ENCODE data around the gene ZKSCAN5. TPM values are rescaled to one million over a fixed set of nuclear protein-coding genes. Genes with fewer than 3 reads are reported as not detected.

ZKSCAN5 gene
- total and polyA plus RNA-seq, 8 donors, result 0.58 to 11.4 (median 3.5) TPM

DNA sequence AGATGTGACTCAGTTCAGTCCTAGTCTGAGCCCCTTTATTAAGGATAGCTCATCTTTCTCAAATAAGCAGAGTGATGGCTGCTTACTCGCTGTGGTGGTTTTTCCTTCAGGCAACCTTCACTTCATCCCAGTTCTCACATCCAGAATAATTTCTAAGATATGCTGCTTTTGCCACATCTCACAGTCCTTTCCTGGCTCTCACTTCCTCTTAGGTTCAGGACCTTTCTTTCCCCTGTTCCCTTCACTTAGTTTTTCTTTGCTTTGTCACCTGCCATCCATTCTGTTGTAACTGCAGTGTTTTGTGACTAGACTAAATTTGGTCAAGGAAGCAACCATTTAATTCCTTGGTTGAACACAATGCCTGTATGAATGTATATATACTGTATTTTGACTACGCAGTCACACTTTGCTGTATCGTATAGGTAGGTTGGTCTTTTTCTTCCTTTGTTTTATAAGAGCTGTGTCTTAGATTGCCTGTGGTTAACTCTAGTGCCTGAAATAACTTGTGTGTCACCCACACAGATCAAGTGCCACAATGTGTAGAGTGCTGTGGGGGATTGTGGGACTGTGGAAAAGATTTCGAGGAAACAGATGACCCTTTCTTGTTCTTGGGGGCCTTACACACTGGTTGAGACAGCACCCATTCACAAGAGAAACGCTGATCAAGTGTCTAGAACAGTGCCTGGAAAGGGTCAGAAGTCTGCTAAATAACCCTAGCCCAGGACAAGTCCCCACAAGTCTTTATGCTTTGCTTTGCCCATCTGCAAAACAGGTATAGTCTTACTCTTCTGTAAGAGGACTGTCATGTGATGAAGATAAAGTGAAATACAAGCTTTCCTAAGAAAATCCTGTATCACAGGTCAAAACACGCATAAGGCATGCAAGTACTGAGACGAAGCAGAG, 56.6 kb downstream of the ZKSCAN5 start:
- intact Hi-C loops (cut with DNase I; ENCODE audit: low total_unique reads), result no loop called here
- Histone ChIP-seq H3K27ac (peak overlapping the region in 2 of 5 donors; percentile 97 to 99), H3K9me3 (no peaks in the 10 kb centered on the region), H3K4me1 (peaks cover 18 to 63% (median 51%) of the 10 kb centered on the region in 4 donors), H3K27me3 (no peaks in the 10 kb centered on the region), H3K4me3 (peak overlapping the region in 1 of 4 donors; percentile 86), H3K36me3 (peaks cover 47 to 66% (median 63%) of the 10 kb centered on the region in 4 donors)
- DNase-seq, result no peak
- no peak for TF ChIP-seq POLR2AphosphoS5 (IDR thresholded peaks at IDR 0.05)
- WGBS, 5 donors, result 87 to 96% (median 92%) methylated on average over 7 of the region's 7 CpGs

DNA sequence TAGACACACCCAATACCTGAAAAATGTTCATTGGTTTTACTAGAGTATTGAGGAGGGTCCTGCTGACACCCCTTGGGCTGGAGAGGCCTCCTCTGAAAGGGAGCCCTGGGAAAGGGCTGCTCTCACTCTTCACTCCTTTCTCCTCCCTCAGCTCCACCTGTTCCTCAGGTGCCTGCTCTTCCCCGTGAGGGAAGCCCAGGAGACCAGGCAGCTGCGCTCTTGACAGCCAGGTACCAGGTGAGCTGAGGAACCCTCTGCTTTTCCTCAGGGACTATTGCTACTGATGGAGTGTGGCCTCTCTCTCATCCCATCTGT, 57.2 kb downstream of the ZKSCAN5 start:
- intact Hi-C loops (cut with DNase I; ENCODE audit: low total_unique reads), result no loop called here
- peak overlapping the region in 1 of 5 donors; percentile 99 for H3K27ac ChIP-seq
- H3K4me3 ChIP-seq, result no peak overlapping the region
- WGBS, 5 donors, result 90 to 100% (median 93%) methylated on average over 2 of the region's 2 CpGs
- TF ChIP-seq POLR2AphosphoS5 (IDR thresholded peaks at IDR 0.05) (no peak), EP300 (IDR thresholded peaks at IDR 0.05) (no peak), POLR2A (IDR thresholded peaks at IDR 0.05) (no peak)
- TF ChIP-seq, protein P1, sequence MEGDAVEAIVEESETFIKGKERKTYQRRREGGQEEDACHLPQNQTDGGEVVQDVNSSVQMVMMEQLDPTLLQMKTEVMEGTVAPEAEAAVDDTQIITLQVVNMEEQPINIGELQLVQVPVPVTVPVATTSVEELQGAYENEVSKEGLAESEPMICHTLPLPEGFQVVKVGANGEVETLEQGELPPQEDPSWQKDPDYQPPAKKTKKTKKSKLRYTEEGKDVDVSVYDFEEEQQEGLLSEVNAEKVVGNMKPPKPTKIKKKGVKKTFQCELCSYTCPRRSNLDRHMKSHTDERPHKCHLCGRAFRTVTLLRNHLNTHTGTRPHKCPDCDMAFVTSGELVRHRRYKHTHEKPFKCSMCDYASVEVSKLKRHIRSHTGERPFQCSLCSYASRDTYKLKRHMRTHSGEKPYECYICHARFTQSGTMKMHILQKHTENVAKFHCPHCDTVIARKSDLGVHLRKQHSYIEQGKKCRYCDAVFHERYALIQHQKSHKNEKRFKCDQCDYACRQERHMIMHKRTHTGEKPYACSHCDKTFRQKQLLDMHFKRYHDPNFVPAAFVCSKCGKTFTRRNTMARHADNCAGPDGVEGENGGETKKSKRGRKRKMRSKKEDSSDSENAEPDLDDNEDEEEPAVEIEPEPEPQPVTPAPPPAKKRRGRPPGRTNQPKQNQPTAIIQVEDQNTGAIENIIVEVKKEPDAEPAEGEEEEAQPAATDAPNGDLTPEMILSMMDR (IDR thresholded peaks at IDR 0.05), result no peak
- peaks cover 47 to 72% (median 65%) of the 10 kb centered on the region in 4 donors for H3K36me3 ChIP-seq
- DNase-seq, result no peak
- H3K27me3 ChIP-seq, result no peaks in the 10 kb centered on the region
- no peaks in the 10 kb centered on the region for H3K9me3 ChIP-seq
- peaks cover 18 to 61% (median 47%) of the 10 kb centered on the region in 4 donors for H3K4me1 ChIP-seq

DNA sequence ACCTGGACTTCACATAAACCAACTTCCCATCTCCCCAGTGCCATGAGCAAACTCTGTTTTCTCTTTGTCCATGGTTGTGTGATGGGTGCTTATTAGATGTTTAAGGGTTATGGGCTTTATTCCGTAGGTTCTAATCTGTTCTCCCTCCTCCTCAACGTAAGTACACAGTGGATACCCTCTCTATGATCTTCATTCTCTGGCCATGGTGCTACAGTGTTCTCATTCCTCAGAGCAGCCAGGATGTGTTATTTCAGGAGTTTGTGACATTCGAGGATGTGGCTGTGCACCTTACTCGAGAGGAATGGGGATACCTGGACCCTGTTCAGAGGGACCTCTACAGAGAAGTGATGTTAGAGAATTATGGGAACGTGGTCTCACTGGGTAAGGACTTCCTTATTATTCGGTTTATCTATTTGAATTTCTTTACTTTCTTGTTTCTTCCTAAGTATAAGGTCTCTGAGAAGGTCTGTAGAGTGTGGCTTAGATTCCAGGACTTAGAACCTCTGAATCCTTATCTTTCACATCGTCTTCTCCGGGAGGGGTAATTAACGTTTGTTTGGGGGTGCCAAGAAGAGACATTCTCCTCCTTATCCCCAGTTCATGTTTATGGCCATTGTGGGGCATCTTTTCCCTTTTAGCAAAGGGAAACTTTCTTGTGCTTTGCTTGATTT, 57.8 kb downstream of the ZKSCAN5 start:
- TF ChIP-seq EP300 (IDR thresholded peaks at IDR 0.05) (no peak), POLR2A (IDR thresholded peaks at IDR 0.05) (no peak), POLR2AphosphoS5 (IDR thresholded peaks at IDR 0.05) (no peak)
- TF ChIP-seq, protein P1 (IDR thresholded peaks at IDR 0.05), result no peak
- Histone ChIP-seq H3K9me3 (no peaks in the 10 kb centered on the region), H3K27me3 (no peaks in the 10 kb centered on the region), H3K36me3 (peaks cover 47 to 72% (median 70%) of the 10 kb centered on the region in 4 donors), H3K27ac (peak overlapping the region in 4 of 5 donors; percentile 41 to 99 (median 62)), H3K4me1 (peaks cover 15 to 56% (median 41%) of the 10 kb centered on the region in 4 donors), H3K4me3 (no peak overlapping the region)
- intact Hi-C loops (cut with DNase I; ENCODE audit: low total_unique reads), result no loop called here
- no peak for DNase-seq
- WGBS, 5 donors, result 76 to 84% (median 82%) methylated on average over 9 of the region's 9 CpGs

DNA sequence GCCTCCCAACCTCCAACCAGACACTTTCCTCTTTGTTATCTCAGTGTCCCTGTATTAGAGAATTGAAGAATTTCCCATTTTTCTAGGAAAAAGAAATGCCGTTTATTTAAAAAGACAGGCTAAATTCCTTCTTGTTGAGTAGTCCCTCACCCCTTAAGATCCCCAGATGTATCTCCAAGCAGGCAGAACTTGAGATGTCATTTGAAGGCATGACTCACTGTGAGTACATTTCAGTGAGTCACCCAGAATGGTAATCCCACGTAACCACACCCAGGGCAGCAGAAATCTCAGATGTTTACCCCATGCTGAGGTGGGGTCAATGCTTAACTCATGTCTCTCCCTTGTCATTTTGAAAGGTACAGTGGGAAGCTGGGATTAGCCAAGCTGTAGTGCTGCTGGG, 58.4 kb downstream of the ZKSCAN5 start:
- H3K27ac ChIP-seq, result peak overlapping the region in 4 of 5 donors; percentile 41 to 99 (median 62)
- H3K36me3 ChIP-seq, result peaks cover 47 to 78% (median 75%) of the 10 kb centered on the region in 4 donors
- peak in 2 of 3 donors; percentile 48 to 79 for TF ChIP-seq POLR2AphosphoS5 (IDR thresholded peaks at IDR 0.05)
- TF ChIP-seq POLR2A (IDR thresholded peaks at IDR 0.05), result no peak
- TF ChIP-seq EP300 (IDR thresholded peaks at IDR 0.05), result no peak
- TF ChIP-seq, protein P1 (IDR thresholded peaks at IDR 0.05), result no peak
- DNase-seq, result peak in 1 of 2 donors; percentile 67
- intact Hi-C loops (cut with DNase I; ENCODE audit: low total_unique reads), result no loop called here
- no peaks in the 10 kb centered on the region for H3K27me3 ChIP-seq
- peaks cover 11 to 50% (median 37%) of the 10 kb centered on the region in 4 donors for H3K4me1 ChIP-seq
- no peaks in the 10 kb centered on the region for H3K9me3 ChIP-seq
- no peak overlapping the region for H3K4me3 ChIP-seq
- 30 to 45% (median 42%) methylated on average over 2 of the region's 2 CpGs for WGBS, 5 donors
